Right lobe of liver (tissue), 4 donors: Measurements from ENCODE around the gene ERCC2.

Experiments
- CTCF ChIP-seq, 4 donors: fragments of 200-600 bp in 3 of 4; fragments of 450-650 bp in 1 of 4; IDR thresholded peaks; one replicate each; pipeline versions ENCODE4 v1.5.1 to v1.8.0; 2016 to 2022; ENCODE audit warnings: antibody characterized with exemption in 4 of 4, mild to moderate bottlenecking in 2 of 4
- POLR2A ChIP-seq: fragments of 450-650 bp; IDR thresholded peaks from one replicate; pipeline ENCODE4 v1.6.1; 2017; ENCODE audit warnings: antibody characterized with exemption, mild to moderate bottlenecking
- donor health status: DM: no; HTN: no; CAD: no.
- donor health status: DM: no; HTN: no; CAD: no.
- donor health status: DM: no; HTN: yes; CAD: no.

- TF ChIP-seq CTCF (IDR thresholded peaks at IDR 0.05) (no peak), POLR2A (no peak)
Measured at GRCh38 chr19:45414468-45414867, 44.1 kb upstream of the ERCC2 start.
